BLaER1 treated with 17β-estradiol and CSF1 and Interleukin-3, amounts not matched to agents 10 nM and 100 nM (cell line): ENCODE data around the gene GALNT2.

Experiments used
- H3K27ac ChIP-seq, 11 experiments: shearing (Covaris generic); formaldehyde crosslinking; 2 replicates each; pipeline ENCODE4 v1.8.1; 2022
- H3K27me3 ChIP-seq, 11 experiments: shearing (Covaris generic); formaldehyde crosslinking; 2 replicates each; pipeline ENCODE4 v1.8.1; 2022
- H3K36me3 ChIP-seq, 11 experiments: shearing (Covaris generic); formaldehyde crosslinking; 2 replicates each; pipeline ENCODE4 v1.8.1; 2022
- H3K4me1 ChIP-seq, 10 experiments: shearing (Covaris generic); formaldehyde crosslinking; 2 replicates each; pipeline ENCODE4 v1.8.1; 2022
- H3K4me2 ChIP-seq, 11 experiments: shearing (Covaris generic); formaldehyde crosslinking; 2 replicates each; pipeline ENCODE4 v1.8.1; 2022
- H3K4me3 ChIP-seq, 10 experiments: shearing (Covaris generic); formaldehyde crosslinking; 2 replicates each; pipeline ENCODE4 v1.8.1; 2022
- H3K9ac ChIP-seq, 11 experiments: shearing (Covaris generic); formaldehyde crosslinking; 2 replicates each; pipeline ENCODE4 v1.8.1; 2022
- H3K9me3 ChIP-seq, 11 experiments: shearing (Covaris generic); formaldehyde crosslinking; replicated peaks in 1 of 11; 2 replicates each; pipeline ENCODE4 v1.8.1; 2022
- H4K20me1 ChIP-seq, 11 experiments: shearing (Covaris generic); formaldehyde crosslinking; 2 replicates each; pipeline ENCODE4 v1.8.1; 2022
- Cebpa-rat ChIP-seq, 11 experiments: shearing (Covaris generic); IDR thresholded peaks; 2 replicates each; pipeline ENCODE4 v1.8.1; 2022

Gene GALNT2

GRCh38 chr1:230281556-230281955 is 214.5 kb downstream of the GALNT2 start:
- Histone ChIP-seq H3K36me3 (peaks cover 2 to 61% (median 19%) of the 10 kb centered on the region in 11 experiments; a peak in 18 of 22 replicates), H3K4me1 (peaks cover 32 to 87% (median 67%) of the 10 kb centered on the region in 10 experiments), H3K4me2 (peak overlapping the region in 8 of 11 experiments; percentile 83 to 95 (median 91); a peak in 15 of 22 replicates), H3K4me3 (no peak overlapping the region), H3K9me3 (no peaks in the 10 kb centered on the region), H3K27ac (no peak overlapping the region), H4K20me1 (peaks cover 0 to 38% (median 19%) of the 10 kb centered on the region in 11 experiments; a peak in 15 of 22 replicates), H3K9ac (peak overlapping the region in 2 of 11 experiments; percentile 39 to 53; a peak in 1 of 22 replicates), H3K27me3 (peaks cover 0 to 11% (median 0%) of the 10 kb centered on the region in 11 experiments; a peak in 1 of 22 replicates)
- no peak for TF ChIP-seq Cebpa-rat (IDR thresholded peaks at IDR 0.05)

- H3K4me1 ChIP-seq: peaks cover 32 to 87% (median 61%) of the 10 kb centered on the region in 10 experiments
- peaks cover 0 to 32% (median 16%) of the 10 kb centered on the region in 11 experiments; a peak in 14 of 22 replicates for H4K20me1 ChIP-seq
- no peak for TF ChIP-seq Cebpa-rat (IDR thresholded peaks at IDR 0.05)
- H3K36me3 ChIP-seq: peaks cover 0 to 55% (median 14%) of the 10 kb centered on the region in 11 experiments; a peak in 9 of 22 replicates
- H3K27ac ChIP-seq: no peak overlapping the region; a peak in 1 of 22 replicates
- H3K4me3 ChIP-seq: no peak overlapping the region
- H3K27me3 ChIP-seq: peaks cover 0 to 11% (median 0%) of the 10 kb centered on the region in 11 experiments; a peak in 1 of 22 replicates
- no peak overlapping the region for H3K9ac ChIP-seq
- H3K9me3 ChIP-seq: no peaks in the 10 kb centered on the region
- peak overlapping the region; percentile 14 to 95 (median 56); a peak in 16 of 22 replicates for H3K4me2 ChIP-seq
These were observed 215.1 kb downstream of the GALNT2 start for GRCh38 chr1:230282157-230282556.

- H3K4me3 ChIP-seq: no peak overlapping the region
- peak overlapping the region in 1 of 11 experiments; percentile 15; a peak in 1 of 22 replicates for H3K27ac ChIP-seq
- H3K9me3 ChIP-seq: no peaks in the 10 kb centered on the region
- H3K9ac ChIP-seq: no peak overlapping the region
- H4K20me1 ChIP-seq: peaks cover 0 to 25% (median 7%) of the 10 kb centered on the region in 11 experiments; a peak in 11 of 22 replicates
- H3K4me2 ChIP-seq: no peak overlapping the region; a peak in 2 of 22 replicates
- peaks cover 0 to 8% (median 0%) of the 10 kb centered on the region in 11 experiments; a peak in 1 of 22 replicates for H3K27me3 ChIP-seq
- peaks cover 0 to 51% (median 14%) of the 10 kb centered on the region in 11 experiments; a peak in 9 of 22 replicates for H3K36me3 ChIP-seq
- H3K4me1 ChIP-seq: peaks cover 28 to 87% (median 53%) of the 10 kb centered on the region in 10 experiments
- TF ChIP-seq Cebpa-rat (IDR thresholded peaks at IDR 0.05): no peak
These were observed 216.6 kb downstream of the GALNT2 start for GRCh38 chr1:230283678-230284077.

- H3K27ac ChIP-seq: no peak overlapping the region
- no peak for TF ChIP-seq Cebpa-rat (IDR thresholded peaks at IDR 0.05)
These were observed 217.9 kb downstream of the GALNT2 start for GRCh38 chr1:230284891-230285290.

GRCh38 chr1:230285351-230285750 is 218.3 kb downstream of the GALNT2 start:
- Histone ChIP-seq H3K4me1 (peaks cover 12 to 87% (median 52%) of the 10 kb centered on the region in 10 experiments; a peak in 19 of 20 replicates), H3K9ac (no peak overlapping the region), H3K9me3 (no peaks in the 10 kb centered on the region), H3K4me3 (no peak overlapping the region), H4K20me1 (peaks cover 0 to 25% (median 4%) of the 10 kb centered on the region in 11 experiments; a peak in 10 of 22 replicates), H3K27me3 (no peaks in the 10 kb centered on the region), H3K27ac (no peak overlapping the region), H3K4me2 (no peak overlapping the region), H3K36me3 (peaks cover 0 to 39% (median 10%) of the 10 kb centered on the region in 11 experiments; a peak in 9 of 22 replicates)
- TF ChIP-seq Cebpa-rat (IDR thresholded peaks at IDR 0.05): no peak

More at GRCh38 chr1:230284891-230285290, 217.9 kb downstream of the GALNT2 start:
- Histone ChIP-seq H3K4me3 (no peak overlapping the region), H3K4me2 (no peak overlapping the region), H3K9me3 (no peaks in the 10 kb centered on the region), H3K27me3 (no peaks in the 10 kb centered on the region), H3K36me3 (peaks cover 0 to 44% (median 14%) of the 10 kb centered on the region in 11 experiments; a peak in 9 of 22 replicates), H4K20me1 (peaks cover 0 to 25% (median 4%) of the 10 kb centered on the region in 11 experiments; a peak in 10 of 22 replicates), H3K9ac (no peak overlapping the region), H3K4me1 (peaks cover 17 to 87% (median 52%) of the 10 kb centered on the region in 10 experiments)

- peaks cover 0 to 29% (median 10%) of the 10 kb centered on the region in 11 experiments; a peak in 7 of 22 replicates for H3K36me3 ChIP-seq
- H3K4me3 ChIP-seq: no peak overlapping the region
- no peak overlapping the region for H3K27ac ChIP-seq
- no peak for TF ChIP-seq Cebpa-rat (IDR thresholded peaks at IDR 0.05)
- H3K9me3 ChIP-seq: no peaks in the 10 kb centered on the region
- H3K4me2 ChIP-seq: peak overlapping the region in 3 of 11 experiments; percentile 2 to 21 (median 18); a peak in 3 of 22 replicates
- H3K4me1 ChIP-seq: peaks cover 8 to 87% (median 52%) of the 10 kb centered on the region in 10 experiments
- no peaks in the 10 kb centered on the region for H3K27me3 ChIP-seq
- H3K9ac ChIP-seq: no peak overlapping the region
- peaks cover 0 to 15% (median 0%) of the 10 kb centered on the region in 11 experiments; a peak in 5 of 22 replicates for H4K20me1 ChIP-seq
These were observed 219.3 kb downstream of the GALNT2 start for GRCh38 chr1:230286166-230286889.

- H3K36me3 ChIP-seq: peaks cover 0 to 27% (median 10%) of the 10 kb centered on the region in 11 experiments; a peak in 7 of 22 replicates
- H4K20me1 ChIP-seq: peaks cover 0 to 14% (median 0%) of the 10 kb centered on the region in 11 experiments; a peak in 4 of 22 replicates
- H3K4me2 ChIP-seq: peak overlapping the region in 1 of 11 experiments; percentile 21; a peak in 1 of 22 replicates
- H3K4me3 ChIP-seq: no peak overlapping the region
- peaks cover 0 to 1% (median 0%) of the 10 kb centered on the region in 11 experiments; a peak in 3 of 22 replicates for H3K27me3 ChIP-seq
- TF ChIP-seq Cebpa-rat (IDR thresholded peaks at IDR 0.05): no peak
- no peak overlapping the region for H3K27ac ChIP-seq
- no peak overlapping the region for H3K9ac ChIP-seq
- no peaks in the 10 kb centered on the region for H3K9me3 ChIP-seq
- peaks cover 11 to 87% (median 52%) of the 10 kb centered on the region in 10 experiments for H3K4me1 ChIP-seq
These were observed 219.8 kb downstream of the GALNT2 start for GRCh38 chr1:230286890-230287269.

GRCh38 chr1:230287674-230288315 is 220.8 kb downstream of the GALNT2 start:
- H3K4me2 ChIP-seq: peak overlapping the region in 5 of 11 experiments; percentile 47 to 86 (median 80); a peak in 7 of 22 replicates

More at GRCh38 chr1:230287674-230288315, 220.8 kb downstream of the GALNT2 start:
- Histone ChIP-seq H3K36me3 (peaks cover 0 to 20% (median 6%) of the 10 kb centered on the region in 11 experiments; a peak in 6 of 22 replicates), H3K27ac (no peak overlapping the region), H3K9ac (no peak overlapping the region), H3K9me3 (no peaks in the 10 kb centered on the region), H3K4me3 (no peak overlapping the region), H3K27me3 (peaks cover 0 to 10% (median 0%) of the 10 kb centered on the region in 11 experiments; a peak in 6 of 22 replicates), H4K20me1 (peaks cover 0 to 14% (median 0%) of the 10 kb centered on the region in 11 experiments; a peak in 4 of 22 replicates), H3K4me1 (peaks cover 6 to 87% (median 53%) of the 10 kb centered on the region in 10 experiments; a peak in 19 of 20 replicates)
- no peak for TF ChIP-seq Cebpa-rat (IDR thresholded peaks at IDR 0.05)
